ENCODE measurements around the gene KISS1R. TPM values are rescaled to one million over a fixed set of nuclear protein-coding genes. Genes with fewer than 3 reads are reported as not detected.

KISS1R gene
- total and polyA plus RNA-seq, 9 donors, result 0.28 to 0.90 TPM; not detected in 7

- WGBS, 3 donors, result 89 to 92% (median 92%) methylated on average over 32 of the region's 32 CpGs
- DNase-seq, result no peak
- Histone ChIP-seq H3K36me3 (no peaks in the 10 kb centered on the region), H3K4me1 (ENCODE audit: insufficient read depth) (peaks cover 12% of the 10 kb centered on the region), H3K4me3 (no peak overlapping the region), H3K27ac (no peak overlapping the region), H3K9me3 (no peaks in the 10 kb centered on the region), H3K27me3 (no peaks in the 10 kb centered on the region)
- intact Hi-C loops (cut with DNase I), result no loop called here
- TF ChIP-seq POLR2A (IDR thresholded peaks at IDR 0.05), result no peak
- TF ChIP-seq EP300 (IDR thresholded peaks at IDR 0.05), result no peak
- TF ChIP-seq, protein P1, sequence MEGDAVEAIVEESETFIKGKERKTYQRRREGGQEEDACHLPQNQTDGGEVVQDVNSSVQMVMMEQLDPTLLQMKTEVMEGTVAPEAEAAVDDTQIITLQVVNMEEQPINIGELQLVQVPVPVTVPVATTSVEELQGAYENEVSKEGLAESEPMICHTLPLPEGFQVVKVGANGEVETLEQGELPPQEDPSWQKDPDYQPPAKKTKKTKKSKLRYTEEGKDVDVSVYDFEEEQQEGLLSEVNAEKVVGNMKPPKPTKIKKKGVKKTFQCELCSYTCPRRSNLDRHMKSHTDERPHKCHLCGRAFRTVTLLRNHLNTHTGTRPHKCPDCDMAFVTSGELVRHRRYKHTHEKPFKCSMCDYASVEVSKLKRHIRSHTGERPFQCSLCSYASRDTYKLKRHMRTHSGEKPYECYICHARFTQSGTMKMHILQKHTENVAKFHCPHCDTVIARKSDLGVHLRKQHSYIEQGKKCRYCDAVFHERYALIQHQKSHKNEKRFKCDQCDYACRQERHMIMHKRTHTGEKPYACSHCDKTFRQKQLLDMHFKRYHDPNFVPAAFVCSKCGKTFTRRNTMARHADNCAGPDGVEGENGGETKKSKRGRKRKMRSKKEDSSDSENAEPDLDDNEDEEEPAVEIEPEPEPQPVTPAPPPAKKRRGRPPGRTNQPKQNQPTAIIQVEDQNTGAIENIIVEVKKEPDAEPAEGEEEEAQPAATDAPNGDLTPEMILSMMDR (IDR thresholded peaks at IDR 0.05), result no peak
Observed at GRCh38 chr19:942133-942645, 25.1 kb downstream of the KISS1R start.

DNA sequence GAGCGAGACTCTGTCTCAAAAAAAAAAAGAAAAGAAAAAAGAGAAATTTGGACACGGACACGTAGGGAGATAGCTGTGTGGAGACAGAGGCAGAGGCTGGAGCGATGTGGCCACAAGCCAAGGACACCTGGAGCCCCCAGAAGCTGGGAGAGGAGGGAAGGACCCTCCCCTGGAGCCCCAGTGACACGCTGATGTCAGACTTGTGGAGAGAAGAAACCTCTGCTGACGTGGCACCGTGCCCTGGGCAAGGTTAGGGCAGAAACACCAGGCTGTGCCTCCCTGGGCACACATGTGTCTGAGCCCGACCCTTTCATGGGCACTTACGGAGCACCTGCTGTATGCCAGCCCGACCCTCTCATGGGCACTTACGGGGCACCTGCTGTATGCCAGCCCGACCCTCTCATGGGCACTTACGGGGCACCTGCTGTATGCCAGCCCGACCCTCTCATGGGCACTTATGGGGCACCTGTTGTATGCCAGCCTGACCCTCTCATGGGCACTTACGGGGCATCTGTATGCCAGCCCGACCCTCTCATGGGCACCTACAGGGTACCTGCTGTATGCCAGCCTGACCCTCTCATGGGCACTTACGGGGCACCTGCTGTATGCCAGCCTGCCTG, 26.5 kb downstream of the KISS1R start:
- H3K27me3 ChIP-seq, result no peaks in the 10 kb centered on the region
- no peaks in the 10 kb centered on the region for H3K36me3 ChIP-seq
- H3K4me1 ChIP-seq (ENCODE audit: insufficient read depth), result peaks cover 12% of the 10 kb centered on the region
- intact Hi-C loops (cut with DNase I), result no loop called here
- H3K4me3 ChIP-seq, result no peak overlapping the region
- 84 to 86% (median 85%) methylated on average over 17 of the region's 17 CpGs for WGBS, 3 donors
- TF ChIP-seq POLR2A (IDR thresholded peaks at IDR 0.05) (no peak), EP300 (IDR thresholded peaks at IDR 0.05) (no peak)
- TF ChIP-seq, protein P1 (IDR thresholded peaks at IDR 0.05), result no peak
- H3K27ac ChIP-seq, result no peak overlapping the region
- peak in 2 of 5 donors; percentile 41 to 44 for DNase-seq
- H3K9me3 ChIP-seq, result no peaks in the 10 kb centered on the region

- no peaks in the 10 kb centered on the region for H3K9me3 ChIP-seq
- no peaks in the 10 kb centered on the region for H3K27me3 ChIP-seq
- peaks cover 12% of the 10 kb centered on the region for H3K4me1 ChIP-seq (ENCODE audit: insufficient read depth)
- TF ChIP-seq, protein P1 (IDR thresholded peaks at IDR 0.05), result no peak
- no peak for TF ChIP-seq POLR2A (IDR thresholded peaks at IDR 0.05)
- WGBS, 3 donors, result 9 to 15% (median 11%) methylated on average over 24 to 27 of the region's 27 CpGs
- H3K36me3 ChIP-seq, result no peaks in the 10 kb centered on the region
- H3K4me3 ChIP-seq, result no peak overlapping the region
- DNase-seq, result peak; percentile 84 to 96 (median 89)
- intact Hi-C loops (cut with DNase I), result no loop called here
- no peak overlapping the region for H3K27ac ChIP-seq
Observed at GRCh38 chr19:944171-944567, 27.0 kb downstream of the KISS1R start.

- 53 to 60% (median 57%) methylated on average over 22 of the region's 22 CpGs for WGBS, 3 donors
- TF ChIP-seq POLR2A (IDR thresholded peaks at IDR 0.05) (no peak), EP300 (IDR thresholded peaks at IDR 0.05) (no peak)
- TF ChIP-seq, protein P1 (IDR thresholded peaks at IDR 0.05), result no peak
- peaks cover 12% of the 10 kb centered on the region for H3K4me1 ChIP-seq (ENCODE audit: insufficient read depth)
Observed at GRCh38 chr19:944663-945241, 27.6 kb downstream of the KISS1R start.

More at GRCh38 chr19:944663-945241, 27.6 kb downstream of the KISS1R start:
- Histone ChIP-seq H3K9me3 (no peaks in the 10 kb centered on the region), H3K36me3 (no peaks in the 10 kb centered on the region), H3K4me3 (no peak overlapping the region), H3K27ac (no peak overlapping the region), H3K27me3 (no peaks in the 10 kb centered on the region)
- intact Hi-C loops (cut with DNase I), result no loop called here
- peak in 3 of 5 donors; percentile 43 to 62 (median 57) for DNase-seq
